H9 (cell line): Measurements from ENCODE around the gene SLC25A41. TPM values are rescaled to one million over a fixed set of nuclear protein-coding genes. Genes with fewer than 3 reads are reported as not detected.

Experiments used
- DNase-seq: peaks from one replicate; pipeline ENCODE4 v3.0.0-alpha.2; 2017
- H2AFZ ChIP-seq: one replicate; pipeline ENCODE4 v1.6.1; 2013; ENCODE audit warnings: mild to moderate bottlenecking, low read length, control low read depth, moderate library complexity
- H2AK5ac ChIP-seq: 2 replicates; pipeline ENCODE4 v1.6.1; 2013; ENCODE audit warnings: low read length, control low read depth, mixed read lengths; ENCODE audit not compliant: insufficient read length
- H2BK120ac ChIP-seq: one replicate; pipeline ENCODE4 v1.6.1; 2013; ENCODE audit warnings: low read depth, mild to moderate bottlenecking, low read length, control low read depth, inconsistent platforms; ENCODE audit not compliant: poor library complexity, severe bottlenecking
- H2BK12ac ChIP-seq: 2 replicates; pipeline ENCODE4 v1.6.1; 2013; ENCODE audit warnings: low read length, control low read depth, mixed read lengths, low read depth; ENCODE audit not compliant: insufficient read length
- H2BK15ac ChIP-seq: 2 replicates; pipeline ENCODE4 v1.6.1; 2013; ENCODE audit warnings: low read depth, low read length, control low read depth
- H2BK20ac ChIP-seq: one replicate; pipeline ENCODE4 v1.6.1; 2013; ENCODE audit warnings: low read depth, mild to moderate bottlenecking, low read length, control low read depth, inconsistent platforms; ENCODE audit not compliant: poor library complexity, severe bottlenecking
- H2BK5ac ChIP-seq: 2 replicates; pipeline ENCODE4 v1.6.1; 2013; ENCODE audit warnings: low read length, control low read depth, mixed read lengths; ENCODE audit not compliant: insufficient read length
- H3K14ac ChIP-seq: 2 replicates; pipeline ENCODE4 v1.6.1; 2013; ENCODE audit warnings: low read length, control low read depth; ENCODE audit not compliant: insufficient read depth
- H3K18ac ChIP-seq: 2 replicates; pipeline ENCODE4 v1.6.1; 2013; ENCODE audit warnings: low read depth, mild to moderate bottlenecking, mixed read lengths, low read length, control low read depth; ENCODE audit not compliant: insufficient read length
- H3K23ac ChIP-seq: 2 replicates; pipeline ENCODE4 v1.6.1; 2013; ENCODE audit warnings: low read length, control low read depth, mixed read lengths, low read depth; ENCODE audit not compliant: insufficient read length
- H3K23me2 ChIP-seq: 2 replicates; pipeline ENCODE4 v1.6.1; 2013; ENCODE audit warnings: low read depth, mild to moderate bottlenecking, mixed read lengths, low read length, control low read depth; ENCODE audit not compliant: insufficient read length, poor library complexity, severe bottlenecking
- H3K27ac ChIP-seq: 2 replicates; pipeline ENCODE4 v1.5.1; 2013; ENCODE audit warnings: low read length, control low read depth, mixed read lengths, low read depth; ENCODE audit not compliant: insufficient read length
- H3K27me3 ChIP-seq: 2 replicates; pipeline ENCODE4 v1.6.1; 2013; ENCODE audit warnings: low read length, control low read depth, inconsistent platforms; ENCODE audit not compliant: insufficient read depth
- H3K4ac ChIP-seq: 2 replicates; pipeline ENCODE4 v1.6.1; 2013; ENCODE audit warnings: low read depth, mild to moderate bottlenecking, control low read depth, inconsistent platforms, low read length, moderate library complexity
- H3K4me1 ChIP-seq: 2 replicates; pipeline ENCODE4 v1.6.1; 2013; ENCODE audit warnings: low read length, control low read depth, inconsistent platforms; ENCODE audit not compliant: insufficient read depth
- H3K4me2 ChIP-seq: 2 replicates; pipeline ENCODE4 v1.6.1; 2013; ENCODE audit warnings: low read length, control low read depth, mixed read lengths; ENCODE audit not compliant: insufficient read length, insufficient read depth
- H3K56ac ChIP-seq: 2 replicates; pipeline ENCODE4 v1.6.1; 2013; ENCODE audit warnings: low read depth, mild to moderate bottlenecking, mixed read lengths, low read length, control low read depth; ENCODE audit not compliant: insufficient read length
- H3K79me1 ChIP-seq: 2 replicates; pipeline ENCODE4 v1.6.1; 2013; ENCODE audit warnings: low read depth, mild to moderate bottlenecking, moderate library complexity, low read length, control low read depth, inconsistent platforms; ENCODE audit not compliant: insufficient read depth, poor library complexity, severe bottlenecking
- H3K79me2 ChIP-seq: 2 replicates; pipeline ENCODE4 v1.6.1; 2013; ENCODE audit warnings: low read length, control low read depth, inconsistent platforms; ENCODE audit not compliant: insufficient read depth
- H3K9ac ChIP-seq: 2 replicates; pipeline ENCODE4 v1.6.1; 2013; ENCODE audit warnings: low read length, control low read depth, mixed read lengths; ENCODE audit not compliant: insufficient read length; ENCODE audit errors: extremely low read depth
- H3K9me3 ChIP-seq: one replicate; pipeline ENCODE4 v1.6.1; 2013; ENCODE audit warnings: low read depth, low read length, inconsistent platforms; ENCODE audit not compliant: control insufficient read depth
- H3T11ph ChIP-seq: one replicate; pipeline ENCODE4 v1.6.1; 2013; ENCODE audit warnings: mild to moderate bottlenecking, low read length, control low read depth, inconsistent platforms
- H4K20me1 ChIP-seq: one replicate; pipeline ENCODE4 v1.6.1; 2013; ENCODE audit not compliant: control insufficient read depth, insufficient read length, insufficient read depth
- H4K5ac ChIP-seq: 2 replicates; pipeline ENCODE4 v1.6.1; 2013; ENCODE audit warnings: low read depth, mild to moderate bottlenecking, mixed read lengths, low read length, control low read depth; ENCODE audit not compliant: insufficient read length
- H4K8ac ChIP-seq: replicated peaks from 2 replicates; pipeline ENCODE4 v1.6.1; 2013; ENCODE audit warnings: low read length, control low read depth, mixed read lengths, low read depth; ENCODE audit not compliant: insufficient read length
- H4K91ac ChIP-seq: 2 replicates; pipeline ENCODE4 v1.6.1; 2013; ENCODE audit warnings: low read depth, mild to moderate bottlenecking, moderate library complexity, mixed read lengths, low read length, control low read depth; ENCODE audit not compliant: insufficient read length
- H3K27ac Mint-ChIP-seq, 3 experiments: 2 replicates in 2 of 3; 3 replicates in 1 of 3; pipeline ENCODE4 v1.8.0; 2020 to 2021; ENCODE audit warnings: mixed read lengths in 3 of 3, mild to moderate bottlenecking in 1 of 3, moderate library complexity in 1 of 3
- H3K27me3 Mint-ChIP-seq: 2 replicates; pipeline ENCODE4 v1.8.0; 2021; ENCODE audit warnings: low read depth, mild to moderate bottlenecking, moderate library complexity, mixed read lengths
- H3K36me3 Mint-ChIP-seq, 3 experiments: 2 replicates in 2 of 3; 3 replicates in 1 of 3; pipeline ENCODE4 v1.8.0; 2020 to 2021; ENCODE audit warnings: low read depth in 3 of 3, mixed read lengths in 3 of 3; ENCODE audit not compliant: insufficient read depth in 1 of 3
- H3K4me1 Mint-ChIP-seq, 2 experiments: 2 replicates each; pipeline ENCODE4 v1.8.0; 2020; ENCODE audit warnings: mixed read lengths in 2 of 2
- H3K4me3 Mint-ChIP-seq, 2 experiments: 2 replicates in 1 of 2; 3 replicates in 1 of 2; pipeline ENCODE4 v1.8.0; 2020 to 2021; ENCODE audit warnings: mild to moderate bottlenecking in 2 of 2, mixed read lengths in 2 of 2, moderate library complexity in 1 of 2
- H3K9me3 Mint-ChIP-seq, 2 experiments: 2 replicates in 1 of 2; 3 replicates in 1 of 2; pipeline ENCODE4 v1.8.0; 2020; ENCODE audit warnings: mild to moderate bottlenecking in 2 of 2, mixed read lengths in 2 of 2, moderate library complexity in 1 of 2
- WGBS: extraction: QIAGEN DNeasy Blood & Tissue Kit; methylation state at CpG from one replicate; pipeline ENCODE4 v1.1.7; 2013; ENCODE audit warnings: missing lambda C conversion rate, low lambda C conversion rate, mixed read lengths; ENCODE audit not compliant: insufficient read length; ENCODE audit errors: extremely low coverage; 5-methylcytosine and 5-hydroxymethylcytosine counted together
- total RNA-seq: library from RNA; stranded (reverse); gene quantifications from 2 replicates; pipeline ENCODE4 v1.2.1, GENCODE V29; 2021
- TF ChIP-seq, protein P1 (sequence below): fragments of 200-600 bp; sonication (generic); conservative IDR thresholded peaks from 3 replicates; pipeline ENCODE4 v1.8.0; 2021; ENCODE audit warnings: antibody characterized with exemption, mild to moderate bottlenecking

The SLC25A41 gene
- total RNA-seq, 1 experiment from 2014 or later, result 0.20 TPM

DNA sequence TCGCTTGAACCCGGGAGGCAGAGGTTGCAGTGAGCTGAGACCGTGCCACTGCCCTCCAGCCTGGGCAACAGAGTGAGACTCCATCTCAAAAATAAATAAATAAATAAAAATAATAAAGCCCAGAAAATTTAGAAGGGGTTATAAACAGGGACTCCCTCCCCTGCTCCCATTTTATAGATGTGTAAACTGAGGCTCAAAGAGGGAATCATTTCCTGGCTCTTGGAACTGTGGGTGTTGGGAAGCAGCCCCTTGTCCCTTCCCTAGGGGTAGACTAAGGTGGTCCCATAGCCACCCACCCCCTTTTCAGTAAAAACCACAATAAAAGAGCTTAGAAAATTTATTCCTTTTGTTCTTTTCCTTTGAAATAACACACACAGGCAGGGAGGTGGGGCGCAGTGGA, 6.2 kb upstream of the SLC25A41 start:
- peaks cover 5% of the 10 kb centered on the region for H3K27me3 Mint-ChIP-seq

More for the DNA sequence above, 6.2 kb upstream of the SLC25A41 start:
- no peaks in the 10 kb centered on the region for H3K9me3 ChIP-seq
- H2BK120ac ChIP-seq, result no peak overlapping the region
- H3K79me1 ChIP-seq, result no peaks in the 10 kb centered on the region
- Mint-ChIP-seq H3K27ac (no peak overlapping the region), H3K36me3 (peaks cover 0 to 4% (median 0%) of the 10 kb centered on the region in 3 experiments; a peak in 1 of 7 replicates), H3K4me3 (no peak overlapping the region), H3K4me1 (no peaks in the 10 kb centered on the region; a peak in 1 of 4 replicates), H3K9me3 (no peaks in the 10 kb centered on the region)
- no peaks in the 10 kb centered on the region for H3K27me3 ChIP-seq
- no peak overlapping the region for H3K4ac ChIP-seq
- H4K5ac ChIP-seq, result no peak overlapping the region
- H3K9ac ChIP-seq, result no peak overlapping the region
- no peaks in the 10 kb centered on the region for H3K79me2 ChIP-seq
- H3T11ph ChIP-seq, result no peak overlapping the region
- peaks cover 2% of the 10 kb centered on the region for H4K20me1 ChIP-seq
- no peak overlapping the region for H2AK5ac ChIP-seq
- H2BK20ac ChIP-seq, result no peak overlapping the region
- no peak overlapping the region for H3K56ac ChIP-seq
- no peak overlapping the region for H2AFZ ChIP-seq
- TF ChIP-seq, protein P1, sequence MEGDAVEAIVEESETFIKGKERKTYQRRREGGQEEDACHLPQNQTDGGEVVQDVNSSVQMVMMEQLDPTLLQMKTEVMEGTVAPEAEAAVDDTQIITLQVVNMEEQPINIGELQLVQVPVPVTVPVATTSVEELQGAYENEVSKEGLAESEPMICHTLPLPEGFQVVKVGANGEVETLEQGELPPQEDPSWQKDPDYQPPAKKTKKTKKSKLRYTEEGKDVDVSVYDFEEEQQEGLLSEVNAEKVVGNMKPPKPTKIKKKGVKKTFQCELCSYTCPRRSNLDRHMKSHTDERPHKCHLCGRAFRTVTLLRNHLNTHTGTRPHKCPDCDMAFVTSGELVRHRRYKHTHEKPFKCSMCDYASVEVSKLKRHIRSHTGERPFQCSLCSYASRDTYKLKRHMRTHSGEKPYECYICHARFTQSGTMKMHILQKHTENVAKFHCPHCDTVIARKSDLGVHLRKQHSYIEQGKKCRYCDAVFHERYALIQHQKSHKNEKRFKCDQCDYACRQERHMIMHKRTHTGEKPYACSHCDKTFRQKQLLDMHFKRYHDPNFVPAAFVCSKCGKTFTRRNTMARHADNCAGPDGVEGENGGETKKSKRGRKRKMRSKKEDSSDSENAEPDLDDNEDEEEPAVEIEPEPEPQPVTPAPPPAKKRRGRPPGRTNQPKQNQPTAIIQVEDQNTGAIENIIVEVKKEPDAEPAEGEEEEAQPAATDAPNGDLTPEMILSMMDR, result no peak
- DNase-seq, result no peak
- no peaks in the 10 kb centered on the region for H3K4me1 ChIP-seq
- no peak overlapping the region for H4K8ac ChIP-seq
- no peak overlapping the region for H4K91ac ChIP-seq
- no peak overlapping the region for H3K23ac ChIP-seq
- H3K27ac ChIP-seq, result no peak overlapping the region
- no peak overlapping the region for H2BK15ac ChIP-seq
- WGBS, result no CpG with 5 or more reads among the region's 4 CpGs
- H3K18ac ChIP-seq, result no peak overlapping the region
- H2BK5ac ChIP-seq, result no peak overlapping the region
- H2BK12ac ChIP-seq, result no peak overlapping the region
- H3K4me2 ChIP-seq, result no peak overlapping the region
- no peaks in the 10 kb centered on the region for H3K23me2 ChIP-seq
- no peak overlapping the region for H3K14ac ChIP-seq
